Small intestine (tissue), 7 donors: Measurements from ENCODE around the gene AP1S2. TPM values are rescaled to one million over a fixed set of nuclear protein-coding genes. Genes with fewer than 3 reads are reported as not detected.
"Not testable (repeated sequence)": the region's sequence is repeated elsewhere in the genome, so short reads cannot be mapped to it uniquely, and the experiment has no call there.

Experiments used
- DNase-seq, 2 donors: peaks; one replicate each; pipeline versions ENCODE4 v3.0.0 to v3.0.0-alpha.2; 2013
- FAIRE-seq: peaks from 2 replicates; lab custom pipeline; 2012; peaks lifted over from hg19 to GRCh38; lab: Jason Lieb, UNC
- H3K27ac ChIP-seq, 3 donors: one replicate each; pipeline ENCODE4 v1.5.1; 2013; ENCODE audit warnings: low read length in 2 of 3, mild to moderate bottlenecking in 2 of 3, control low read depth in 1 of 3, inconsistent platforms in 1 of 3, low read depth in 1 of 3, moderate library complexity in 1 of 3
- H3K27me3 ChIP-seq, 3 donors: one replicate each; pipeline ENCODE4 v1.6.1; 2013; ENCODE audit warnings: low read length in 3 of 3, inconsistent platforms in 1 of 3; ENCODE audit not compliant: control insufficient read depth in 3 of 3, insufficient read depth in 3 of 3
- H3K36me3 ChIP-seq, 3 donors: one replicate each; pipeline ENCODE4 v1.6.1; 2013; ENCODE audit warnings: low read length in 3 of 3, inconsistent platforms in 1 of 3, low read depth in 1 of 3, mild to moderate bottlenecking in 1 of 3, moderate library complexity in 1 of 3; ENCODE audit not compliant: control insufficient read depth in 3 of 3, insufficient read depth in 2 of 3
- H3K4me1 ChIP-seq, 3 donors: one replicate each; pipeline ENCODE4 v1.6.1; 2013; ENCODE audit warnings: low read length in 2 of 3, inconsistent platforms in 1 of 3, low read depth in 1 of 3, mild to moderate bottlenecking in 1 of 3, moderate library complexity in 1 of 3; ENCODE audit not compliant: control insufficient read depth in 3 of 3, insufficient read depth in 2 of 3
- H3K4me3 ChIP-seq, 3 donors: one replicate each; pipeline ENCODE4 v1.5.1; 2013; ENCODE audit warnings: low read length in 3 of 3, control low read depth in 1 of 3, inconsistent platforms in 1 of 3, low read depth in 1 of 3, mild to moderate bottlenecking in 1 of 3, moderate library complexity in 1 of 3
- H3K9me3 ChIP-seq, 2 donors: one replicate each; pipeline ENCODE4 v1.6.1; 2013; ENCODE audit warnings: low read depth in 1 of 2, low read length in 1 of 2; ENCODE audit not compliant: control insufficient read depth in 2 of 2, insufficient read depth in 1 of 2
- WGBS, 3 donors: extraction: QIAGEN DNeasy Blood & Tissue Kit; methylation state at CpG; one replicate each; pipeline ENCODE4 v1.1.7; 2013; 5-methylcytosine and 5-hydroxymethylcytosine counted together
- polyA plus RNA-seq, 4 donors: library from polyadenylated mRNA; stranded (reverse) in 3 of 4; unstranded in 1 of 4; fragments of 200-250 nt in 3 of 4; fragments of 120-200 nt in 1 of 4; gene quantifications; one replicate each; pipeline versions ENCODE4 v1.2.1 to v1.2.3, GENCODE V29; 2013
- donor health status: healthy with polysubstance abuse.
- donor health status: control.
- donor health status: control.
- donor health status: Bipolar disorder and iron deficiency.
- donor health status: healthy.

AP1S2 gene
- polyA plus RNA-seq, 4 donors, result 8.6 to 22.9 (median 14.5) TPM

- FAIRE-seq (no peak), DNase-seq (no peak)
- H3K27me3 ChIP-seq, result no peaks in the 10 kb centered on the region
- H3K4me3 ChIP-seq, result no peak overlapping the region
- 63 to 73% (median 72%) methylated on average over 3 of the region's 3 CpGs for WGBS, 3 donors
- H3K27ac ChIP-seq, result no peak overlapping the region
- H3K4me1 ChIP-seq, result no peaks in the 10 kb centered on the region
- no peaks in the 10 kb centered on the region for H3K36me3 ChIP-seq
- H3K9me3 ChIP-seq, result no peaks in the 10 kb centered on the region
These were observed 20.6 kb downstream of the AP1S2 start for GRCh38 chrX:15834053-15834452.

GRCh38 chrX:15831347-15831746, 23.3 kb downstream of the AP1S2 start:
- H3K27ac ChIP-seq, H3K27me3 ChIP-seq, H3K36me3 ChIP-seq, H3K9me3 ChIP-seq, H3K4me1 ChIP-seq, DNase-seq, H3K4me3 ChIP-seq, FAIRE-seq: not testable (repeated sequence)
- WGBS, 3 donors, result 80% methylated on average over 1 of the region's 2 CpGs; no CpG with 5 or more reads in 2 of the 3 donors

GRCh38 chrX:15829217-15829616, 25.4 kb downstream of the AP1S2 start:
- Histone ChIP-seq H3K4me1 (no peaks in the 10 kb centered on the region), H3K27me3 (no peaks in the 10 kb centered on the region), H3K27ac (no peak overlapping the region), H3K36me3 (peaks cover 0 to 2% (median 0%) of the 10 kb centered on the region in 3 donors), H3K9me3 (no peaks in the 10 kb centered on the region), H3K4me3 (no peak overlapping the region)
- DNase-seq (no peak), FAIRE-seq (no peak)
- WGBS, 3 donors, result 76 to 97% (median 89%) methylated on average over 1 of the region's 1 CpG

- DNase-seq (peak in 1 of 2 donors; percentile 8), FAIRE-seq (no peak)
- Histone ChIP-seq H3K4me1 (no peaks in the 10 kb centered on the region), H3K27ac (no peak overlapping the region), H3K36me3 (peaks cover 0 to 8% (median 7%) of the 10 kb centered on the region in 3 donors), H3K4me3 (no peak overlapping the region), H3K27me3 (no peaks in the 10 kb centered on the region), H3K9me3 (no peaks in the 10 kb centered on the region)
- WGBS, 3 donors, result 30 to 54% (median 54%) methylated on average over 5 of the region's 5 CpGs
These were observed 28.7 kb downstream of the AP1S2 start for GRCh38 chrX:15825936-15826335.

GRCh38 chrX:15822922-15823321, 31.7 kb downstream of the AP1S2 start:
- Histone ChIP-seq H3K9me3 (no peaks in the 10 kb centered on the region), H3K27me3 (no peaks in the 10 kb centered on the region), H3K36me3 (peaks cover 0 to 18% (median 9%) of the 10 kb centered on the region in 3 donors), H3K4me3 (no peak overlapping the region), H3K27ac (no peak overlapping the region), H3K4me1 (no peaks in the 10 kb centered on the region)
- 96 to 97% (median 96%) methylated on average over 23 of the region's 23 CpGs for WGBS, 3 donors
- FAIRE-seq (no peak), DNase-seq (no peak)

- no peak for FAIRE-seq
- Histone ChIP-seq H3K4me1 (no peaks in the 10 kb centered on the region), H3K4me3 (no peak overlapping the region), H3K36me3 (peaks cover 0 to 26% (median 12%) of the 10 kb centered on the region in 3 donors), H3K27me3 (no peaks in the 10 kb centered on the region), H3K27ac (no peak overlapping the region), H3K9me3 (no peaks in the 10 kb centered on the region)
- WGBS, 3 donors, result 77 to 88% (median 81%) methylated on average over 14 of the region's 14 CpGs
- DNase-seq, result no peak
These were observed 34.2 kb downstream of the AP1S2 start for GRCh38 chrX:15820106-15821073.

- peaks cover 0 to 32% (median 7%) of the 10 kb centered on the region in 3 donors for H3K36me3 ChIP-seq
- no peak for FAIRE-seq
- DNase-seq, result peak in 1 of 2 donors; percentile 16
- WGBS, 3 donors, result 48 to 76% (median 68%) methylated on average over 4 of the region's 4 CpGs
- H3K9me3 ChIP-seq, result no peaks in the 10 kb centered on the region
- no peaks in the 10 kb centered on the region for H3K4me1 ChIP-seq
- H3K27me3 ChIP-seq, result no peaks in the 10 kb centered on the region
- H3K4me3 ChIP-seq, result no peak overlapping the region
- H3K27ac ChIP-seq, result no peak overlapping the region
These were observed 37.7 kb downstream of the AP1S2 start for GRCh38 chrX:15816886-15817285.

- H3K27me3 ChIP-seq, result no peaks in the 10 kb centered on the region
- H3K4me1 ChIP-seq, result no peaks in the 10 kb centered on the region
- DNase-seq, result no peak
- peaks cover 0 to 32% (median 10%) of the 10 kb centered on the region in 3 donors for H3K36me3 ChIP-seq
- H3K9me3 ChIP-seq, result no peaks in the 10 kb centered on the region
- H3K4me3 ChIP-seq, result no peak overlapping the region
- WGBS, 3 donors, result 56 to 95% (median 74%) methylated on average over 1 of the region's 1 CpG
- FAIRE-seq, result no peak
- no peak overlapping the region for H3K27ac ChIP-seq
These were observed 38.2 kb downstream of the AP1S2 start for GRCh38 chrX:15816438-15816809.
